Activated naive CD8-positive, alpha-beta T cell treated with anti-CD3 and anti-CD28 coated beads for 36 hours (primary cell): Measurements from ENCODE around the gene WT1. TPM values are rescaled to one million over a fixed set of nuclear protein-coding genes. Genes with fewer than 3 reads are reported as not detected.
A peak's percentile ranks its signal among the peaks of the same experiment; 100 is the strongest.

ENCODE experiments used
- DNase-seq: peaks from one replicate; pipeline ENCODE4 v3.0.0; 2021
- H3K27ac Mint-ChIP-seq: one replicate; pipeline ENCODE4 v1.8.0; 2022; ENCODE audit warnings: mild to moderate bottlenecking, moderate library complexity, mixed read lengths
- H3K27me3 Mint-ChIP-seq: one replicate; pipeline ENCODE4 v1.8.0; 2022; ENCODE audit warnings: mild to moderate bottlenecking, mixed read lengths
- H3K36me3 Mint-ChIP-seq: one replicate; pipeline ENCODE4 v1.8.0; 2021; ENCODE audit warnings: mild to moderate bottlenecking, mixed read lengths
- H3K4me1 Mint-ChIP-seq: one replicate; pipeline ENCODE4 v1.8.0; 2021; ENCODE audit warnings: mixed read lengths
- H3K4me3 Mint-ChIP-seq: one replicate; pipeline ENCODE4 v1.8.0; 2022; ENCODE audit warnings: mild to moderate bottlenecking, moderate library complexity, mixed read lengths
- H3K9me3 Mint-ChIP-seq: one replicate; pipeline ENCODE4 v1.8.0; 2022; ENCODE audit warnings: mixed read lengths
- total RNA-seq, 2 experiments: library from RNA; stranded (reverse); gene quantifications; one replicate each; pipeline ENCODE4 v1.2.3, GENCODE V29; 2021

Gene WT1
- total RNA-seq, 2 experiments from 2014 or later, result not detected

- H3K4me1 Mint-ChIP-seq, result no peaks in the 10 kb centered on the region
- H3K27ac Mint-ChIP-seq, result no peak overlapping the region
Measured at GRCh38 chr11:32446227-32446626, 10.9 kb upstream of the WT1 start.

GRCh38 chr11:32444186-32444585, 8.8 kb upstream of the WT1 start:
- no peaks in the 10 kb centered on the region for H3K36me3 Mint-ChIP-seq
- DNase-seq, result no peak
- peaks cover 6% of the 10 kb centered on the region for H3K4me1 Mint-ChIP-seq
- peaks cover 61% of the 10 kb centered on the region for H3K27me3 Mint-ChIP-seq
- no peaks in the 10 kb centered on the region for H3K9me3 Mint-ChIP-seq
- H3K4me3 Mint-ChIP-seq, result no peak overlapping the region
- no peak overlapping the region for H3K27ac Mint-ChIP-seq

More at GRCh38 chr11:32446227-32446626, 10.9 kb upstream of the WT1 start:
- H3K4me3 Mint-ChIP-seq, result no peak overlapping the region
- peaks cover 41% of the 10 kb centered on the region for H3K27me3 Mint-ChIP-seq
- no peaks in the 10 kb centered on the region for H3K36me3 Mint-ChIP-seq
- DNase-seq, result no peak
- H3K9me3 Mint-ChIP-seq, result no peaks in the 10 kb centered on the region

- Mint-ChIP-seq H3K27me3 (peaks cover 90% of the 10 kb centered on the region), H3K36me3 (no peaks in the 10 kb centered on the region), H3K27ac (no peak overlapping the region), H3K9me3 (no peaks in the 10 kb centered on the region), H3K4me1 (peaks cover 22% of the 10 kb centered on the region), H3K4me3 (no peak overlapping the region)
- DNase-seq, result no peak
Measured at GRCh38 chr11:32440916-32441315, 5.6 kb upstream of the WT1 start.

DNA sequence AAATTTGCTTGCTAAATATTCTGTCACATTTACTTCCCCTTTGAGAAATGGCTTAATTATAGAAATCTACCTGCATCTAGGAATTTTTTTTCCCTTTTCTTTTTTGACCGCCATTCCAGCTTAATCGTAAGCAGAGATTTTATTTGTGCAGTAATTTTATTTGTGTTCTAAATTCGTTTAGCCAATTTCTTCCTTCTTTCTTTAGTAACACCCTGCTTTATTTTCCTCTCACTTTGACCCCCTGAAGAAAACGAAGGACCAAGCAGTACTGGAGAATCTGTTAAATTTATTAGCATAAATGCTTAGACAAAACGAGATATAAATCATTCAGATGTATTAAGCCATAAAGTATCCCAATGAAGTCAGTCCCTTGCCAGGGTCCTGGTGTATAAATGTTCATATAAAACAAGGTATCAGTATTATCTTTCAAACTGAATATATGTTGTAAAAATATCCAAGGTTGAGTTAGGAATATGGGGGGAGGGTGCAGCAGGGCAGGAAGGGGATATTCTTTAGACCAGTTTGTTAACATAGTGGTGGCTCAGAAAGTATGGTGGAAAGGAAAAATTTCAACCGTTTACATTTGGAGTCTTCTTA, 5.1 kb upstream of the WT1 start:
- no peak for DNase-seq
- Mint-ChIP-seq H3K27me3 (peaks cover 91% of the 10 kb centered on the region), H3K36me3 (no peaks in the 10 kb centered on the region), H3K9me3 (no peaks in the 10 kb centered on the region), H3K4me3 (no peak overlapping the region), H3K4me1 (peaks cover 25% of the 10 kb centered on the region), H3K27ac (no peak overlapping the region)

DNA sequence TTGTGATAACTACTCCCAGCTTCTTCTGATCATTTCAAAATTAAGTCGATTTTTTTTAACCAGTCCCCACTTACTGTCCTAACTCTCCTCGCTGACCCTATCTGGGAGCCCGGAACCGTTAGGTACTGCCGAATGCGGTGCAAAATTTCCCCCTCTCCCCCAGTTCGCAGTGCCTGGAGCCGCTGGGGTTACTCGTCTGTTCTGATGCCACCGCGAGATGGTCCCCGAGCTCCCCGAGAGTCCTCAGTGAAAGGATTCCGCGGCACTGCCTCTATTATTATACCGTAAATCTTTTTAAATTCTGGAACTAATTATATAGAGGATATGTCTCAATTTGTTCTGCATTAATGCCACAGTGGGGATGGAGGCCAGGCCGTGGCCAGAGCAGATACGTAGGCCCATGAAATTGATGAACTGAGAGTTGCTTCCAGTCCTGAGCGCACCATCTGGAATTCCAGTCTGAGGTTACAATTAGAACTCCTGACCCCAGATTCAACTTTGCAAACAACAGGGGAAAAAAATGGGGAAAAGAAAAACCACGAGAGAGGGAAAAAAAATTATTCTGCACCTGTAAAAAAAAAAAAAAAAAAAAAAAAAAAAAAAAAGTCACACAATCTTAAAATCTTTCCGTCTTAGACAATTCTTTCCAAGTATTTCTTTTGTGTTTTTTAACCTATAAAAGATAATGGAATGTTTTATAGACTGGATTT, 4.3 kb upstream of the WT1 start:
- no peak overlapping the region for H3K27ac Mint-ChIP-seq
- no peak overlapping the region for H3K4me3 Mint-ChIP-seq
- DNase-seq, result no peak

DNA sequence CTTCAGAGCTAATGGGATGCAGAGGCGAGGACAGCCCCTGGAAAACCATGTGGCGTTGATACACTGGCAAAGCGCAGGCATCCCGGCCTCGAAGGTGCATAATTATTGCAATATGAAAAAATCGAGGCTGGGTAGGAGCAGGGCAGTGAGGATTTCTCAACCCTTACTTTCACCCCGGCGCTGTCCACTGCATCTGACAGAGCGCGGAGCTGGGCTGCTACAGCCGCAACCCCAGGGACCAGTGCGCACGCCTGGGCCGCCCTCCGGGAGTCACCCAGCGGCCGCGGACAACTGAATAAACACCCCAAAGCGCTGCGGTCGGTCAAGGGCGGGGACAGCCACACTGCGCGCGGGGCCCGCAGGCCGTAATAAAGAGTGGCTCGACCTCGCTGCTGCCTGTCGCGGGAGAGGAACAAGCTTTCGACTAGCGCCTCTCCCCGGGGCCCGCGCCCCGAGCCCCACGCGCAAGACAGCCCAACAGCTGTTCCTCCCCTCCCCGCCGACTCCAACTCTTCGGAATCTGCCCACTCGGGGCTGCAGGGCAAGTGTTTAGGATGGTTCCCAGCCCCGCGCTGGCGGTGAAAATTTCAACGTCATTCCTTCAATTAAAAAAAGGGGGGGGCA, 3.6 kb upstream of the WT1 start:
- no peak for DNase-seq
- H3K36me3 Mint-ChIP-seq, result no peaks in the 10 kb centered on the region

More for the DNA sequence above, 4.3 kb upstream of the WT1 start:
- Mint-ChIP-seq H3K9me3 (no peaks in the 10 kb centered on the region), H3K27me3 (peaks cover 86% of the 10 kb centered on the region), H3K4me1 (peaks cover 25% of the 10 kb centered on the region), H3K36me3 (no peaks in the 10 kb centered on the region)

DNA sequence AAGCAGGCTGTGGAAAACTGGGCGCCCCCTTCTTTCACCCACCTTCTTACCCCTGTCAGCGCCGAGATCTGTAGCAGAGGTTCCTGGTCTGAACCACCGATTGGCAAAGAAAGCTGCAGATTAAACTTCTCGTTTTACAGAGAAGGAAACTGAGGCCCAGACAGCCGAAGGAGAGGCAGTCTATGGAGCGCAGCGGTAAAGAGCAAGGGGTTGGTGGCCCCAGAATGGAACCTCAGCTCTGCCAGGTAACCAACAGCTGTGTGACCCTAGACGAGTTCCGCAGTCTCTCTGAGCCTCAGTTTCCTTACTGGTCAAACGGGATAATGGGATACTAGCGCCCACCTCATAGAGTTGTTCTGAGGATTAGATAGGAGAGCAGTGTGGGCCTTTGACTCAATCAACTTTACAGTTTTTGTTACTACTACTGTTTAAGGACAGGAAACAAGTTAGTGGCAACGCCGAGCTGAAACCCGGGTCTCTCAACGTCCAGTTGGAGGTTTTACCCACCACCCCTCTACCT, 3.1 kb upstream of the WT1 start:
- H3K36me3 Mint-ChIP-seq, result no peaks in the 10 kb centered on the region
- peaks cover 31% of the 10 kb centered on the region for H3K4me1 Mint-ChIP-seq
- no peak overlapping the region for H3K27ac Mint-ChIP-seq
- no peaks in the 10 kb centered on the region for H3K9me3 Mint-ChIP-seq
- H3K4me3 Mint-ChIP-seq, result no peak overlapping the region
- peaks cover 92% of the 10 kb centered on the region for H3K27me3 Mint-ChIP-seq
- no peak for DNase-seq

More for the DNA sequence above, 3.6 kb upstream of the WT1 start:
- Mint-ChIP-seq H3K4me1 (peaks cover 26% of the 10 kb centered on the region), H3K9me3 (no peaks in the 10 kb centered on the region), H3K4me3 (no peak overlapping the region), H3K27me3 (peaks cover 89% of the 10 kb centered on the region), H3K27ac (no peak overlapping the region)

DNA sequence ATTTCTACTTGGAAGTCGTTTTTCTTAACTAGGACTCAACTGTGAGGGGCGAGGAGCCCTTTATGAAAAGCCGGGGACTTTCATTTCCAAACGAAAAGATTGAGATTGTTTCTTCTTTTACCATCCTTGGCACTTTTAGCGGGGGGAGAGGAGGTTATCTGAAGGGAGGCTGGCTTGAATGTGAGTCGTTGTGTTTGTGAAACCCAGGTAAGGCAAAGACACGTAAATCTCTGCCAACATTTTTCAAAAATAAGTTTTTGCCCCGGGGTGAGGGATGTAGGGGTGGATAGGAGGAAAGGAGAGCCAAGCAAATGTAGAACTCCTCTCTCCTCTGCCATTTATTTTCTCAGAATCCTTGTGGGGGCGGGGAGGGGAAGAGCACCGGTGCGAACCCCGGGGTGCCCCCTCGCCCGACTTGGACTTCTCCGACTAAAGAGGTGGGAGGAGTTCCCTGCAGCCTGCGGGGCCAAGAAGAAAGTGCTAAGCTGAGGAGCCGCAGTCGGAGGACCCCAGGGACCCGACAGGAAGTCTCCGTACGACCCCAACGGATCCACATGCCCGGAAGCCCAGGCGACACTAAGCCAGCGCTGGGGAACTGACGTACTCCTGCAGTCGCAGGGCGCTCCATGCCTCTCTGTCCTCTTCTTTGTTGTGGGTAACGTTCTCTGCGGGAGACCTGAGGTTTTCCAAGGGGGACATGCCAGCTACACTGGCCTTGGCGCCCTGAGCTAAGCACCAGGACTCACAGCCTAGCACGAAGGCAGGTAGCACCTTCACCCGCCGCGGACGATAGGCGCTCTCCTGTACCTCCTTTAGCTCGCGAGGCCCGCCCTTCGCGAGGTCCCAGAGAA, 2.4 kb upstream of the WT1 start:
- H3K9me3 Mint-ChIP-seq, result no peaks in the 10 kb centered on the region
- H3K27ac Mint-ChIP-seq, result no peak overlapping the region
- no peaks in the 10 kb centered on the region for H3K36me3 Mint-ChIP-seq
- peaks cover 92% of the 10 kb centered on the region for H3K27me3 Mint-ChIP-seq
- H3K4me3 Mint-ChIP-seq, result peak overlapping the region; percentile 57
- peaks cover 37% of the 10 kb centered on the region for H3K4me1 Mint-ChIP-seq
- DNase-seq, result no peak

GRCh38 chr11:32436751-32437494, 1.6 kb upstream of the WT1 start:
- Mint-ChIP-seq H3K9me3 (no peaks in the 10 kb centered on the region), H3K27ac (no peak overlapping the region), H3K4me1 (peaks cover 38% of the 10 kb centered on the region), H3K36me3 (no peaks in the 10 kb centered on the region), H3K27me3 (peaks cover 93% of the 10 kb centered on the region), H3K4me3 (no peak overlapping the region)
- no peak for DNase-seq

DNA sequence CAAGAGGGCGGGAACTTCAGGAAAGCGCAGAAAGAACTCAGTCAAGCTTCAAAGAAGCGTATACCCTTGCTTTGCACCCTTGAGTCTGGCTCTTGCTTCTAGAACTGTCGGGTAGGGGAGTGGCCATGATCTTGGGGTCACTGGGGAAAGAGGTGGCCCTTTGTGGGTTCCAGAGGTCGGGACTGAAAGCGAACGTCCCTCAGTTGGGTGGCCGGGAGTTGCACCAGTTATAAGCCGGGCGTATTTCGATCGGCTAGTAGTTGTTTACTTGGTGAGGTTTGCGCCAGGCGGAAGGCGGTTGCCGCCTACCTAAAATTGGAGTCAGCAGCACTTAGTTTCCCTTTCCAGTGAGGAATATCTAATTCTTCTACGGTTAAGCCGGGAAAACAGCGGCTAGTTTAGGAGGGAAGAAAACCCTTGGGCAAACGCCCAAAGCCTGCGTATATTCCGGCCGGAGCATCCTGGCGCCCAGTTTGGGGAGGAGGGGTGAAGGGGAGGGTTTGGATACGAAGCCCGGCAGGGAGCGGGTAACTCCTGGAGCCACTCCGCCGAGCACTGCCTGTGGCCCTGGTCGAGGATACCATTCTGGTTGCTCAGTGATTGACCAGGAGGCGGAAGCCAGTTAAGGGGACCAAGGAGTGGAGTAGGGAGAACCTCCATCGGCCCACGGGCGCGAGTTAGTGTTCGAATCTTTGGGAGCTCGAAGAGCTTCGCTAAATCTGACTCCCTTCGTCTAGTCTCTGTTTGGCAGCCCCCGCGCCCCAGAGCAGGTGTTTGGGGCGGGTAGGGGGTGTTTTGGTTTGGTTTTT, 807 bp upstream of the WT1 start:
- Mint-ChIP-seq H3K27ac (no peak overlapping the region), H3K4me1 (peaks cover 38% of the 10 kb centered on the region), H3K36me3 (no peaks in the 10 kb centered on the region), H3K9me3 (no peaks in the 10 kb centered on the region), H3K4me3 (peak overlapping the region; percentile 44), H3K27me3 (peaks cover 93% of the 10 kb centered on the region)
- DNase-seq, result no peak

DNA sequence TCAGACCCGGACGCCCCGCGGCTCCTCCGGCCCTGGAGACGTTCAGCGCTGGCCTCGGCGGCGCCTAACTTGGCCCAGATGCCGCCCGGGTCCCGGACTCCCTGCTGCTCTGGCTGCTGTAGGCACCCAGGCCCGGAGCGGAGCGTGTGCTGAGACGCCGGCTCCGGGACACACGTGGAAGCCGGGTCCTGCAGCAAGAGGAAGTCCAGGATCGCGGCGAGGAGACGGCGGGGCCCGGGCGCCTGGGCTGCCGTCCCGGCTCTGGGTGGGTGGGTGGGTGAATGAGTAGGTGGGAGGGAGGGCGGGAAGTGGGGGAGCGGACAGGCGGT, 223 bp downstream of the WT1 start:
- no peak overlapping the region for H3K4me3 Mint-ChIP-seq
- no peaks in the 10 kb centered on the region for H3K36me3 Mint-ChIP-seq
- H3K4me1 Mint-ChIP-seq, result peaks cover 38% of the 10 kb centered on the region
- DNase-seq, result no peak
- H3K9me3 Mint-ChIP-seq, result no peaks in the 10 kb centered on the region
- H3K27me3 Mint-ChIP-seq, result peaks cover 93% of the 10 kb centered on the region
- H3K27ac Mint-ChIP-seq, result no peak overlapping the region

DNA sequence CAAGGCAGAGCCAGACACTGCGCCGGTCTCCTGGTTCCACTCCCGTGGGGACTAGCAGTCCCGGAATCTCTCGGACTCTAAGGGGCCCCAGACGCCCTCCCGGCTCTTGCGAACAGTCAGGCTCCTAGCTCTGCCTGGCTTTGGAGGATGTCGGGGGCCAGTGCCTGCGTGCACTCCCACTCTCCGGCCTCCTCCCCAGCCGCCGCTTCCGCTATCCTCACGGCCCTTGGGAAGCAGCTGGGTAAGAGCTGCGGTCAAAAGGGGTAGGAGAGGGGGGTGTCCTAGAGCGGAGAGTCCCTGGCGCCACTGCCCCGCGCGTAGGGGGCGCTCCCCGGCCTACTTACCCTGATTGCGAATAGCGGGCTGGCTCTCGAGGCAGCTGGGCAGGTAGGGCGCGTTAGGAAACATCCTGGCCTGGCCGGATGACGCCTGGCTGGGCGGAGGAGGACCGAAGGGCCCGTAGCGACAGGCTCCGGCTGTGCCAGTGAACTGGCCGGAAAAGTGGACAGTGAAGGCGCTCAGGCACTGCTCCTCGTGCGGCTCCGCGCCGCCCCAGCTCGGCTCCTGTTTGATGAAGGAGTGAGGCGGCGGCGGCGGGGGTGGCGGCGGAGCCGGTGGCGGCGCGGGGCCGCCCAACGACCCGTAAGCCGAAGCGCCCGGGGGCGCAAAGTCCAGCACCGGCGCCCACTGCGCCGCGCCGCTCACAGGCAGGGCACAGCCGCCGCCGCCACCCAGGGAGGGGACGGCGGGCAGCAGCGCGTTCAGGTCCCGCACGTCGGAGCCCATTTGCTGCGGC, 785 bp downstream of the WT1 start:
- peak overlapping the region; percentile 45 for H3K4me3 Mint-ChIP-seq
- H3K27ac Mint-ChIP-seq, result no peak overlapping the region
- H3K27me3 Mint-ChIP-seq, result peaks cover 93% of the 10 kb centered on the region
- no peaks in the 10 kb centered on the region for H3K36me3 Mint-ChIP-seq
- DNase-seq, result no peak
- H3K9me3 Mint-ChIP-seq, result no peaks in the 10 kb centered on the region
- peaks cover 34% of the 10 kb centered on the region for H3K4me1 Mint-ChIP-seq

DNA sequence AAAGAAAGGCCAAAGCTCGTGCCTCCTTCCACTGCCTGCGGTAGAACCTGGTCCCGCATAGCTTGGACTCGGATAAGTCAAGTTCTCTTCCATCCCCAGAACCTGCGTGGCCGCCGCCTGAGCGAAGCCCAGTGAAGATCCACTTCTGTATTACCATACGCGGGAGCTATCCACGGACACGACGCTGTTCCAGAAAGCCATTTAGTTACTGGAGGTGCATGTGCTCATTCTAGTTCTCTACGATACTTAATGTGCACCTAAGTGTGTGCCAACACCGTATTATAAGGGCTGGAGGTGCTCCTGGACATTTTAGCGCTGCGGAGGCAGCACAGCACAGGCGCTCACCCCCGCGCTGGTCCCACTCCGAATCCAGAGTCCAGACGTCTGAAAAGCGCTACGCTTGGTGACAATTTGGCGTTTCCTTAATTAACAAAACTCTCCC, 1.4 kb downstream of the WT1 start:
- Mint-ChIP-seq H3K36me3 (no peaks in the 10 kb centered on the region), H3K27me3 (peaks cover 93% of the 10 kb centered on the region), H3K4me1 (peaks cover 32% of the 10 kb centered on the region), H3K4me3 (no peak overlapping the region), H3K27ac (no peak overlapping the region), H3K9me3 (no peaks in the 10 kb centered on the region)
- DNase-seq, result no peak
